GM12874 (cell line): ENCODE measurements around the gene DPRX.

Experiments
- TF ChIP-seq, protein P1 (sequence below): IDR thresholded peaks from 2 replicates; pipeline ENCODE4 v1.5.1; 2011; ENCODE audit warnings: low read depth, mild to moderate bottlenecking, control low read depth, low read length, moderate library complexity; ENCODE audit not compliant: insufficient read depth

DPRX gene, protein sequence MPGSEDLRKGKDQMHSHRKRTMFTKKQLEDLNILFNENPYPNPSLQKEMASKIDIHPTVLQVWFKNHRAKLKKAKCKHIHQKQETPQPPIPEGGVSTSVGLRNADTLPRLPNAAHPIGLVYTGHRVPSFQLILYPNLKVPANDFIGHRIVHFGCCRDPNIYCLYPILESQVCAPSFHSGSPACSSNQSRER

DNA sequence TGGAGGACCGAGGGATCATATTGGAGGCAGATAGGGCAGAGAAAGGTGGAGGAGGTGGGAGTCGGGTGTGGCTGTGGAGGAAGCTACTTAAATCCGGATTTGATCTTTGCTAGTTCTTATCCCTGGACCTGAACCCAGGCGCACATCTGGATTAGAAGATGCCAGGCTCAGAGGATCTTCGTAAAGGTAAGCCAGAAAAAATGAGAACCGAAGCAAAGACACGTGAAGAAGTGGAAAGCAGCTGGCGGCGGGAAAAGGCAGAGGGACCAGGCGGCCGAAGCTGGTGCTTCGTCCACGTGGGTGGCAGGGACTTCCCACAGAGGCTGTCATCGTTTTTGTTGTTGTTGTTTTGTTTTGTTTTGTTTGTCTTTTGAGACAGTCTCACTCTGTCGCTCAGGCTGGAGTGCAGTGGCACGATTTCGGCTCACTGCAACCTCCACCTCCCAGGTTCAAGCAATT is at the start of gene DPRX:
DPRX (plus strand) TSS at position 51 of the 459 bp plus-strand sequence; CDS start at position 159, 108 bp downstream.
- TF ChIP-seq, protein P1, sequence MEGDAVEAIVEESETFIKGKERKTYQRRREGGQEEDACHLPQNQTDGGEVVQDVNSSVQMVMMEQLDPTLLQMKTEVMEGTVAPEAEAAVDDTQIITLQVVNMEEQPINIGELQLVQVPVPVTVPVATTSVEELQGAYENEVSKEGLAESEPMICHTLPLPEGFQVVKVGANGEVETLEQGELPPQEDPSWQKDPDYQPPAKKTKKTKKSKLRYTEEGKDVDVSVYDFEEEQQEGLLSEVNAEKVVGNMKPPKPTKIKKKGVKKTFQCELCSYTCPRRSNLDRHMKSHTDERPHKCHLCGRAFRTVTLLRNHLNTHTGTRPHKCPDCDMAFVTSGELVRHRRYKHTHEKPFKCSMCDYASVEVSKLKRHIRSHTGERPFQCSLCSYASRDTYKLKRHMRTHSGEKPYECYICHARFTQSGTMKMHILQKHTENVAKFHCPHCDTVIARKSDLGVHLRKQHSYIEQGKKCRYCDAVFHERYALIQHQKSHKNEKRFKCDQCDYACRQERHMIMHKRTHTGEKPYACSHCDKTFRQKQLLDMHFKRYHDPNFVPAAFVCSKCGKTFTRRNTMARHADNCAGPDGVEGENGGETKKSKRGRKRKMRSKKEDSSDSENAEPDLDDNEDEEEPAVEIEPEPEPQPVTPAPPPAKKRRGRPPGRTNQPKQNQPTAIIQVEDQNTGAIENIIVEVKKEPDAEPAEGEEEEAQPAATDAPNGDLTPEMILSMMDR, result no peak

DNA sequence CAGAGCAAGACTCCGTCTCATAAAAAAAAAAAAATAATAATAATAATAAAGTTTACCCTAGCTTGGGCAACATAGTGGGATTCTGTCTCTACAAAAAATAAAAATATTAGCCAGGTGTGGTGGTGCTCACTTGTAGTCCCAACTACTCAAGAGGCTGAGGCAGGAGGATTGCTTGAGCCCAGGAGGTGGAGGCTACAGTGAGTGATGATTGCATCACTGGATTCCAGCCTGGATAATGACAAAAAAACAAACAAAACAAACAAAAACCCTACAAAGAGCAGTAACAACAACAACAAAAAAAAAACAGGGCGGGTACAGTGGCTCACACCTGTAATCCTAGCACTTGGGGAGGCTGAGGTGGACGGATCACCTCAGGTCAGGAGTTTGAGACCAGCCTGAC is 48.6 kb upstream of the DPRX start:
- TF ChIP-seq, protein P1, result no peak

DNA sequence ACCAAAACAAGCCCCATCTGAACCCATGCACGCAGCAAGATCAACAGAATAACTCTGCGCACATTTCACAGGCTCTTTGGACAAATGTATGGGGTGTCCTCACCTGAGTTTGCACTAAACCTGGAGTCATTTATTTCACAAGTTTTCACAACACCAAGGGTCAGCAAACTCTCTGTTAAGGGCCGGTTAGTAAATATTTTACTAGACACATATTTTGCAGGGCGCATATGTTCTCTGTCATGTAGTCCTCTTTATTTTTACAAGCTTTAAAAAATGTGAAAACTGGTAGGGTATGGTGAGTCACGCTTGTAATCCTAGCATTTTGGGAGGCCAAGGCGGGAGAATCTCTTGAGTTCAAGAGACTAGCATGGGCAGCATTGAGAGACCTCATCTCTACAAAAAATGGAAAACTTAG is 45.5 kb upstream of the DPRX start:
- TF ChIP-seq, protein P1, result no peak

DNA sequence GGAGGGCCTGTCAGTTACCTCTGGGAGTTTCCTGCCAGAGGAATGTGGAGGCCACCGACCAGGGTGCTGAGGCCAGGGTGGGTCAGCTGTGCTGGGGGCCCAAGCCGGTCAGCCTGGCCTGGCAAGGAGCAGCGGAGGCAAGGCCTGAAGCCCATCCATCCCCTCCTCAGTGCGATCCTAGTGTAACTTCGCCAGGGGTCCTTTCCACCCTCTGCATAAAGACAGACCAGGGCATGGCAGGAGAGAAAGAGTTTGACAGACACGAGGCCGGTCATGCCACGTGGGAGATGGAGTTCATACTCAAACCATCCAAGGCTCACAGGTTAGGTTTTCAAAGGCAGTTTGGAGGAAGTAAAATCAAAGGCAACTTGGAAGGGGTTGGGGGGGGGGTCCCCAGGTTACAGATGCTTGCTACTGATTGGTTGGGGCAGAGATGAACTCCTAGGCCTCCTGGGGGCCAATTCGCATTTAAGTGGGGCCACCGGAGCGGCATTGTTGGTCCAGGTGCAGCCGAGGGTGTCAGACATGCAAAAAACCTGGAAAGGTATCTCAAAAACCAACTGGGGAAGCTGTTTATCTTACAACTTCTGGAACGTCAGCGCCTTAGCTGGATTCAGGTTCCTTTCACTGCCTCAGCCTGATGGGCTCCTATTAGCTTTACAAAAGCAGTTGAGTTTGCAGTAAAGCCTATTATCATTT is 36.8 kb upstream of the DPRX start:
- TF ChIP-seq, protein P1, result no peak

DNA sequence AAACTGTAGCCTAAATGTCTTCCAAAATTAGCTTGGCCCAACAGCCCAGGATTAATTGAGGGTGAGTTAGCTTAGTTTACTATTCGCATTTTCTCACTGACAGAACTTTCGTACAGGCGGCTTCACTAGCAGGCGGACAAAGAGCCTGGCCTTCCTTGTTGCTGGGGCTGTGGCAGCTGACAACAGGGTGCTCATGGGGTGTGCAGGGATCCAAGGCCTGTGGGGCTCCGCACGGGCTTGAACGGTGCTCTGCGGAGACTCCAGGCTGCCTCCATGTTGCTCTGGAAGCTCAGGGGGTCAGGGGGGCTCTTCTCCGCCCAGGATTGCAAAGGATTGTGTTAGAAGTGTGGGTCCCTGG is 36.3 kb upstream of the DPRX start:
- TF ChIP-seq, protein P1, result no peak

DNA sequence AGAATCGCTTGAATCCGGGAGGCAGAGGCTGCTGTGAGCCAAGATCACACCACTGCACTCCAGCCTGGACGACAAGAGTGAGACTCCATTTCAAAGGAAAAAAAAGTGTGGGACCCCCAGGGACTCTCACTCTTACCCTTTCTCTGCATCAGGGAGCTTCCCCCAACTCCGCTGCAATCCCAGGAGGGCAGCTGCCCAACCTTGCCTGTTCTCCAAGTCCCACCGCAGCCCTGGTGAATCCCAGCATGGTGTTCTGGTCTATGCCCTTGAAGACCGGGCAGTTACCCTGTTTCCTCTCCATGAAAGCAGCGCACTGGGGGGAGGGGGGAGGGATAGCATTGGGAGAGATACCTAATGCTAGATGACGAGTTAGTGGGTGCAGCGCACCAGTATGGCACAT is 35.7 kb upstream of the DPRX start:
- TF ChIP-seq, protein P1, result no peak

DNA sequence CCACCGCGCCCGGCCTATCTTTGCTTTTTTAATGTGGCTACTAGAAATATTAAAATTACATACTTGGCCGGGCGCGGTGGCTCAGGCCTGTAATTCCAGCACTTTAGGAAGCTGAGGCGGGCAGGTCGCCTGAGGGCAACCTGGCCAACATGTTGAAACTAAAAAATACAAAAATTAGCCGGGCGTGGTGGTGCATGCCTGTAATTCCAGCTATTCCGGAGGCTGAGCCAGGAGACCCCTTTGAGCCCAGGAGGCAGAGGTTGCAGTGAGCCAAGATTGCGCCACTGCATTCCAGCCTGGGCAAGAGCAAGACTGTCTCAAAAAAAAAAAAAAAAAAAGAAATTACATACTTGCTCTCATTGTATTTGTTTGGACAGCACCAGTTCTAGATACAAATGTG is 34.8 kb upstream of the DPRX start:
- TF ChIP-seq, protein P1, result no peak
